GM12875 (cell line): Measurements from ENCODE around the gene GAD1.

Experiments used
- H3K4me3 ChIP-seq: one replicate; pipeline ENCODE4 v1.5.1; 2011; ENCODE audit warnings: low read depth, low read length, control low read depth
- CTCF ChIP-seq: IDR thresholded peaks from 2 replicates; pipeline ENCODE4 v1.5.1; 2011; ENCODE audit warnings: low read depth, mild to moderate bottlenecking, control low read depth, inconsistent platforms, low read length, moderate library complexity, borderline replicate concordance; ENCODE audit not compliant: insufficient read depth

Gene GAD1

GRCh38 chr2:170891893-170892292, 75.2 kb downstream of the GAD1 start:
- no peak for TF ChIP-seq CTCF

GRCh38 chr2:170892391-170892951, 75.8 kb downstream of the GAD1 start:
- no peak for TF ChIP-seq CTCF
- no peak overlapping the region for H3K4me3 ChIP-seq

More at GRCh38 chr2:170891893-170892292, 75.2 kb downstream of the GAD1 start:
- H3K4me3 ChIP-seq: no peak overlapping the region

GRCh38 chr2:170895023-170895757, 78.5 kb downstream of the GAD1 start:
- no peak for TF ChIP-seq CTCF

GRCh38 chr2:170896622-170897021, 79.9 kb downstream of the GAD1 start:
- no peak overlapping the region for H3K4me3 ChIP-seq
- TF ChIP-seq CTCF: no peak

More at GRCh38 chr2:170895023-170895757, 78.5 kb downstream of the GAD1 start:
- no peak overlapping the region for H3K4me3 ChIP-seq

- TF ChIP-seq CTCF: no peak
- no peak overlapping the region for H3K4me3 ChIP-seq
Measured at GRCh38 chr2:170897108-170897507, 80.4 kb downstream of the GAD1 start.

GRCh38 chr2:170905864-170906263, 89.2 kb downstream of the GAD1 start:
- no peak for TF ChIP-seq CTCF
- no peak overlapping the region for H3K4me3 ChIP-seq
